Liver (tissue), 3 donors: ENCODE data around the gene HEPN1.

Experiments used
- ATF3 ChIP-seq: IDR thresholded peaks from 2 replicates; pipeline ENCODE4 v1.6.1; 2016; ENCODE audit warnings: antibody characterized with exemption
- EGR1 ChIP-seq, 2 donors: IDR thresholded peaks; 2 replicates each; pipeline ENCODE4 v1.6.1; 2016 to 2018; ENCODE audit warnings: antibody characterized with exemption in 2 of 2, low read depth in 2 of 2
- FOXA1 ChIP-seq: IDR thresholded peaks from 2 replicates; pipeline ENCODE4 v1.6.1; 2016; ENCODE audit warnings: antibody characterized with exemption
- HNF4G ChIP-seq: IDR thresholded peaks from 2 replicates; pipeline ENCODE4 v1.6.1; 2016; ENCODE audit warnings: antibody characterized with exemption
- JUND ChIP-seq, 2 donors: IDR thresholded peaks; 2 replicates each; pipeline ENCODE4 v1.6.1; 2016; ENCODE audit warnings: antibody characterized with exemption in 2 of 2
- RAD21 ChIP-seq, 2 donors: IDR thresholded peaks; 2 replicates each; pipeline ENCODE4 v1.6.1; 2016; ENCODE audit warnings: antibody characterized with exemption in 2 of 2, mild to moderate bottlenecking in 2 of 2
- SP1 ChIP-seq: IDR thresholded peaks from 2 replicates; pipeline ENCODE4 v1.6.1; 2018; ENCODE audit warnings: antibody characterized with exemption, mild to moderate bottlenecking
- TAF1 ChIP-seq: conservative IDR thresholded peaks from 2 replicates; pipeline ENCODE4 v1.6.1; 2016; ENCODE audit warnings: antibody characterized with exemption, mild to moderate bottlenecking
- YY1 ChIP-seq: IDR thresholded peaks from 2 replicates; pipeline ENCODE4 v1.6.1; 2016; ENCODE audit warnings: antibody characterized with exemption, mild to moderate bottlenecking
- ZBTB33 ChIP-seq: IDR thresholded peaks from 2 replicates; pipeline ENCODE4 v1.6.1; 2016; ENCODE audit warnings: antibody characterized with exemption
- TF ChIP-seq, protein P1 (sequence below): fragments of 150-350 bp; IDR thresholded peaks from 2 replicates; pipeline ENCODE4 v1.5.1; 2017; ENCODE audit warnings: improper control_type of control experiment, low read depth, low read length; ENCODE audit not compliant: missing input control
- TF ChIP-seq, protein P2 (sequence below): IDR thresholded peaks from 2 replicates; pipeline ENCODE4 v1.6.1; 2016; ENCODE audit warnings: antibody characterized with exemption, mild to moderate bottlenecking
- donor health status: healthy.
- donor health status: healthy.

DNA sequence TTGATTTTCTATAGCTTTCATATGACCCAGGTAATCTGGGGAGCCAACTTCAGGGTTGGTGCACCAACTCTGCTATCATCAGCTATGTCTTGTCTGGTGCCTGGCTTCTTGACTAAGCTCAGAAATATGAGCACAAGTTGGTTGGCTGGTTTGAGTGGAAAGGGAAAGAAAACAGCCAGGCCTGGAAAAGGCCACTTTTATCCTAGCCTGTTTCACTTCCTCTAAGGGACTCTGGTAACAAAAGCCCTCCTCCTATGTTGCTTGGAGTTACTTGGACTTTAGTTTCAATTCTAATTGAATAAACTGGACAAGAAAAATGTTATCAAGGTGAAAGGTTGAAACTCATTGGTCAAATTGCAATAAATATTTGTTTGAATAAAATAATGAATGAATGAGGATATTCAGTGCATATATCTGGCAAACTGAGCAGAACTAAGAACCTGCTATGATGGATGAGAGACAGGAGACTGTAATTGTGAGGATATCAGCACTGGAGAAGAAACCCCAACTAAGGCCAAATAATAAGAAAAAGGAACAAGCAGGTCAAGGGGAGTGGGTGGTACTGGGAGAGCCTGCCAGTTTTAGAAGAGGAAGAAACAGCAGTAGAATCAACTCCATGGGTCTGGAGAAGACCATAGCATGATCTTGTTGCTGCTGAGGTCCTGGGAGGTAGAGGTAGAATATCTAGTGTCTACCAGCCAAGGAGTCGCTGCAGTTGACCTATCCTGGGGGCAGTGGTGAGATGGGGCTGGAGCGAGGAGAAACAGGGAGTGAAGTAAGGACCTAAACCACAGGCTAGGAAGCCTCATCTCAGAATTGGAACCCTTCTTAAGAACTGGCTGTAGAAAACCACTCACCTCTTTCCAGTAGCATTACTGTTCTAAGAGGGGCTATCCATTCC is 29.6 kb upstream of the HEPN1 start:
- no peak for TF ChIP-seq EGR1 (IDR thresholded peaks at IDR 0.05; ENCODE audit: low read depth in 2 of 2)
- no peak for TF ChIP-seq SP1
- TF ChIP-seq ATF3 = no peak
- TF ChIP-seq, protein P1, sequence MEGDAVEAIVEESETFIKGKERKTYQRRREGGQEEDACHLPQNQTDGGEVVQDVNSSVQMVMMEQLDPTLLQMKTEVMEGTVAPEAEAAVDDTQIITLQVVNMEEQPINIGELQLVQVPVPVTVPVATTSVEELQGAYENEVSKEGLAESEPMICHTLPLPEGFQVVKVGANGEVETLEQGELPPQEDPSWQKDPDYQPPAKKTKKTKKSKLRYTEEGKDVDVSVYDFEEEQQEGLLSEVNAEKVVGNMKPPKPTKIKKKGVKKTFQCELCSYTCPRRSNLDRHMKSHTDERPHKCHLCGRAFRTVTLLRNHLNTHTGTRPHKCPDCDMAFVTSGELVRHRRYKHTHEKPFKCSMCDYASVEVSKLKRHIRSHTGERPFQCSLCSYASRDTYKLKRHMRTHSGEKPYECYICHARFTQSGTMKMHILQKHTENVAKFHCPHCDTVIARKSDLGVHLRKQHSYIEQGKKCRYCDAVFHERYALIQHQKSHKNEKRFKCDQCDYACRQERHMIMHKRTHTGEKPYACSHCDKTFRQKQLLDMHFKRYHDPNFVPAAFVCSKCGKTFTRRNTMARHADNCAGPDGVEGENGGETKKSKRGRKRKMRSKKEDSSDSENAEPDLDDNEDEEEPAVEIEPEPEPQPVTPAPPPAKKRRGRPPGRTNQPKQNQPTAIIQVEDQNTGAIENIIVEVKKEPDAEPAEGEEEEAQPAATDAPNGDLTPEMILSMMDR = no peak
- TF ChIP-seq ZBTB33 = no peak
- no peak for TF ChIP-seq RAD21 (IDR thresholded peaks at IDR 0.05)
- TF ChIP-seq, protein P2, sequence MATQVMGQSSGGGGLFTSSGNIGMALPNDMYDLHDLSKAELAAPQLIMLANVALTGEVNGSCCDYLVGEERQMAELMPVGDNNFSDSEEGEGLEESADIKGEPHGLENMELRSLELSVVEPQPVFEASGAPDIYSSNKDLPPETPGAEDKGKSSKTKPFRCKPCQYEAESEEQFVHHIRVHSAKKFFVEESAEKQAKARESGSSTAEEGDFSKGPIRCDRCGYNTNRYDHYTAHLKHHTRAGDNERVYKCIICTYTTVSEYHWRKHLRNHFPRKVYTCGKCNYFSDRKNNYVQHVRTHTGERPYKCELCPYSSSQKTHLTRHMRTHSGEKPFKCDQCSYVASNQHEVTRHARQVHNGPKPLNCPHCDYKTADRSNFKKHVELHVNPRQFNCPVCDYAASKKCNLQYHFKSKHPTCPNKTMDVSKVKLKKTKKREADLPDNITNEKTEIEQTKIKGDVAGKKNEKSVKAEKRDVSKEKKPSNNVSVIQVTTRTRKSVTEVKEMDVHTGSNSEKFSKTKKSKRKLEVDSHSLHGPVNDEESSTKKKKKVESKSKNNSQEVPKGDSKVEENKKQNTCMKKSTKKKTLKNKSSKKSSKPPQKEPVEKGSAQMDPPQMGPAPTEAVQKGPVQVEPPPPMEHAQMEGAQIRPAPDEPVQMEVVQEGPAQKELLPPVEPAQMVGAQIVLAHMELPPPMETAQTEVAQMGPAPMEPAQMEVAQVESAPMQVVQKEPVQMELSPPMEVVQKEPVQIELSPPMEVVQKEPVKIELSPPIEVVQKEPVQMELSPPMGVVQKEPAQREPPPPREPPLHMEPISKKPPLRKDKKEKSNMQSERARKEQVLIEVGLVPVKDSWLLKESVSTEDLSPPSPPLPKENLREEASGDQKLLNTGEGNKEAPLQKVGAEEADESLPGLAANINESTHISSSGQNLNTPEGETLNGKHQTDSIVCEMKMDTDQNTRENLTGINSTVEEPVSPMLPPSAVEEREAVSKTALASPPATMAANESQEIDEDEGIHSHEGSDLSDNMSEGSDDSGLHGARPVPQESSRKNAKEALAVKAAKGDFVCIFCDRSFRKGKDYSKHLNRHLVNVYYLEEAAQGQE = no peak
- TF ChIP-seq YY1 = no peak
- no peak for TF ChIP-seq TAF1
- no peak for TF ChIP-seq JUND (IDR thresholded peaks at IDR 0.05)
- TF ChIP-seq HNF4G = no peak
- no peak for TF ChIP-seq FOXA1
